Measurements from ENCODE around the gene PSMC4.

The PSMC4 gene

DNA sequence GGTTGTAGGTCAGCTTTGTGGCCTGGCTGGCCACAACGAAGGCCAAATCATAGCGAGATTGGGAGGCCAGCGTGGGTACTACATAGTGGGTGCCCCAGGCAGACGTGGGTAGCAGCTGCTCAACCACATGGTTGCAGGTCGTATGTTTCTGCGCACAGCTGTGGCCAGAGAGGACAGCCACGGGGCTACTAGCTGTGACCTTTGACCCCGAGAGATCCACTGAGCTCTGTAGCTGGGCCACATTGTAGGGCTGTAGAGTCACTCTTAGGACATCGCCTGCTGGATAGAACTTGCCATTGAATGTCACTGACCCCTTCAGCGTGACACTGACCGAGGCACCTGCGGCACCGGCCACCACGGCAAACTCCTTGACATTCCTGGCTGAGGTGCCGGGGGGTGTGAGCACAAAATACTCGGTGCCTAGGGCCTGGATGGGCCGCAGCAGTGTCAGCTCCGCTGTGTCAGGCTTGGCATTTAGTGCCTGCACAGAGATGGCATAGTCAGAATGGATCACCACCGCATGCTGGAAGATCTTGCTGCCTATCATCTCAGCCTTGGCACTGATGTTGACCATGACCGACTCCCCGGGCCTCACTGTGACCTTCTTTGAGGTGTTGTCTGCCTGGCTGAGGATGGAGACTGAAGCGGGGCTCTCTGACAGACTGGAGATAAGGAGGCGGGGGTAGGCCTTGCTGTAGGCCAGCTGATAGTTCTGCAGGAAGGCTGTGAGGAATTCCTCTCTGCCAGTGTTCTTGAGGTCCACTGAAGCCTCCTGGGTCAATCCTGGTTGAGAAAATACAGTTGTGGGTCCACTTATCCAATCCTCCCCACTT lies 43.2 kb upstream of the PSMC4 start:
- no peak overlapping the region for H3K4me3 ChIP-seq (ENCODE audit: control insufficient read depth, low read depth, low read length)
- no peak for DNase-seq (ENCODE audit: low read depth)
- TF ChIP-seq, protein P1, sequence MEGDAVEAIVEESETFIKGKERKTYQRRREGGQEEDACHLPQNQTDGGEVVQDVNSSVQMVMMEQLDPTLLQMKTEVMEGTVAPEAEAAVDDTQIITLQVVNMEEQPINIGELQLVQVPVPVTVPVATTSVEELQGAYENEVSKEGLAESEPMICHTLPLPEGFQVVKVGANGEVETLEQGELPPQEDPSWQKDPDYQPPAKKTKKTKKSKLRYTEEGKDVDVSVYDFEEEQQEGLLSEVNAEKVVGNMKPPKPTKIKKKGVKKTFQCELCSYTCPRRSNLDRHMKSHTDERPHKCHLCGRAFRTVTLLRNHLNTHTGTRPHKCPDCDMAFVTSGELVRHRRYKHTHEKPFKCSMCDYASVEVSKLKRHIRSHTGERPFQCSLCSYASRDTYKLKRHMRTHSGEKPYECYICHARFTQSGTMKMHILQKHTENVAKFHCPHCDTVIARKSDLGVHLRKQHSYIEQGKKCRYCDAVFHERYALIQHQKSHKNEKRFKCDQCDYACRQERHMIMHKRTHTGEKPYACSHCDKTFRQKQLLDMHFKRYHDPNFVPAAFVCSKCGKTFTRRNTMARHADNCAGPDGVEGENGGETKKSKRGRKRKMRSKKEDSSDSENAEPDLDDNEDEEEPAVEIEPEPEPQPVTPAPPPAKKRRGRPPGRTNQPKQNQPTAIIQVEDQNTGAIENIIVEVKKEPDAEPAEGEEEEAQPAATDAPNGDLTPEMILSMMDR (IDR thresholded peaks at IDR 0.05; ENCODE audit: control insufficient read depth, insufficient read depth, low read depth, low read length, missing control alignments) = no peak

DNA sequence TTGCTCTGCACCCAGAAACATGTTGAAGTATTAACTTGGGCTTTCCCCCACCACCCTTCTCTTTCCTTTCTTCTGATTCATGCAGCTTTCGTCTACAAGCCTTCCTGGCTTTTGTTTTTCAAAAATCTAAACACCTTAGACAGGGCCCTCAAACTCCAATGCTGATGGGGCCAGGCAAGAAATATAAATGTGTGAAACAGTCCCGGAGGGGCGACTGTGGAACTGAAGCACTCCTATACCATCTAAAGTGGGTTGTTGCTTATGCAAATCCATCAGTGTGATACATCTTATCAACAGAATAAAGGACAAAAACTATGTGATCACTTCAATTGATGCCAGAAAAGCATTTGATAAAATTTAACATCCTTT lies 42.6 kb upstream of the PSMC4 start:
- TF ChIP-seq, protein P1 (IDR thresholded peaks at IDR 0.05; ENCODE audit: control insufficient read depth, insufficient read depth, low read depth, low read length, missing control alignments) = no peak
- no peak overlapping the region for H3K4me3 ChIP-seq (ENCODE audit: control insufficient read depth, low read depth, low read length)

DNA sequence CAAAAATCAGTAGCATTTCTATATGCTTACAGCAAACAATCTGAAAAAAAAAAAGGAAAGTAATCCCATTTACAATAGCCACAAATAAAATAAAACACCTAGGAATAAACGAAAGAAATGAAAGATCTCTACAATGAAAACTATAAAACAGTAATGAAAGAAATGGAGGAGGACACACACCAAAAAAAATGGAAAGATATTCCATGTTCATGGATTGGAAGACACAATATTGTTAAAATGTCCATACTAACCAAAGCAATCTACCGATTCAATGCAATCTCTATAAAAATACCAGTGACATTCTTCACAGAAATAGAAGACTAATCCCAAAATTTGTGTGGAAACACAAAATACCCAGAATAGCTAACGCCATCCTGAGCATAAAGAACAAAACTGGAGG lies 41.2 kb upstream of the PSMC4 start:
- H3K4me3 ChIP-seq (ENCODE audit: control insufficient read depth, low read depth, low read length) = no peak overlapping the region
- no peak for DNase-seq (ENCODE audit: low read depth)
- TF ChIP-seq, protein P1 (IDR thresholded peaks at IDR 0.05; ENCODE audit: control insufficient read depth, insufficient read depth, low read depth, low read length, missing control alignments) = no peak

More for the DNA sequence above, 42.6 kb upstream of the PSMC4 start:
- DNase-seq (ENCODE audit: low read depth) = no peak

DNA sequence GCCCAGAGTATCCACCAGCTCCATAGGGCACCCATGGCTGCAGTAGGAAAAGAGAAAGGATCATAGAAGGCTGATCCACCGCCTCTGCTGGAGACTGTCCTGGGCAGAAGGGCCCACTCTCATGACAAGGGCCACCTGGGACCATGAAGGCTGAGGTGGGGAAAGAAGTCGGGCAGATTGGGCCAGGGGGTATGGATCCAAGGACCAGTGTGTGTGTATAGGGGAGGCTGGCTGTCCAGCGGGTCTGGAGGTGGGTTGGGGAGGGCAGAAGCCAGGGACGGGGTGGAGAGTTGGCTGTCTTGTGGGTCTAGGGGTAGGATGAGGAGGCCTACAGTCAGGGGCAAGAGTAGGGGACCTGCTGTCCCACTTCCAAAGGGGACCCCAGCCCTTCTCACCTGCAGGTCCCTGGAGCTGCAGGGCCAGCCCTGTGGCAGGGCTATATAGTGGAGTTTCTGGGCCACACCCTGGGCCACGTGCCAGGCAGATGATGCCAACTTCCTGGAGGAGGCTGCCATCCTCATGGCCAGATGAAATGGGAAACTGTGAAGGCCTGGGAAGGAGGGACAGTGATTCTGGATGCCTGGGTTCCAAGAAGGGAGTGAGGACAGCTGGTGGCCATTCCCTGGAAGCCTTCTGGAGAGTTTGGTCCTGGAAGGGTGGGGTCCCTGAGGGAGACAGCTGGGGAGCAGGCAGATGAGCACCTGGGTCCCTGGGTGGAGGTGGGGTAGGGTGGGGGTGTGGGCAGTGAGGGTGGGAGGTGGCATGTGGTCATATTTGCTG lies 36.2 kb upstream of the PSMC4 start, which contains the start of gene FCGBP:
TSS of gene FCGBP (minus strand) at position 51 of the 780 bp plus-strand sequence.
- TF ChIP-seq, protein P1 (IDR thresholded peaks at IDR 0.05; ENCODE audit: control insufficient read depth, insufficient read depth, low read depth, low read length, missing control alignments) = no peak
- no peak for DNase-seq (ENCODE audit: low read depth)
- no peak within 1 kb of the TSS for H3K4me3 ChIP-seq (ENCODE audit: control insufficient read depth, low read depth, low read length)

DNA sequence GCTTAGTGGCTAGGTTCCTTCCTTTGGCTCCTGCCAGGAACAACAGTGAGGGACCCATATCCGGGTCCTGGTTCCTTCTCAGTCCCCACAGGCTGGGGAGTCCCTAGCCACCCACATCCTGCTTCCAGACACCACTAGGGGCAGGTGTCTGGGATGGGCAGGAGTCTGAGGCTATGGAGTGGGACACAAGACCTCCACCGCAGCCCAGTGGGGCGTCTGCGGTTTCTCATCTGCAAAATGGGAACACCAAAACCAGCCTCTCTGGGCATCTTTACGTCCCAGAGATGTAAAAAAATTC lies 35.7 kb upstream of the PSMC4 start:
- TF ChIP-seq, protein P1 (IDR thresholded peaks at IDR 0.05; ENCODE audit: control insufficient read depth, insufficient read depth, low read depth, low read length, missing control alignments) = no peak
- no peak for DNase-seq (ENCODE audit: low read depth)
- H3K4me3 ChIP-seq (ENCODE audit: control insufficient read depth, low read depth, low read length) = no peak overlapping the region

DNA sequence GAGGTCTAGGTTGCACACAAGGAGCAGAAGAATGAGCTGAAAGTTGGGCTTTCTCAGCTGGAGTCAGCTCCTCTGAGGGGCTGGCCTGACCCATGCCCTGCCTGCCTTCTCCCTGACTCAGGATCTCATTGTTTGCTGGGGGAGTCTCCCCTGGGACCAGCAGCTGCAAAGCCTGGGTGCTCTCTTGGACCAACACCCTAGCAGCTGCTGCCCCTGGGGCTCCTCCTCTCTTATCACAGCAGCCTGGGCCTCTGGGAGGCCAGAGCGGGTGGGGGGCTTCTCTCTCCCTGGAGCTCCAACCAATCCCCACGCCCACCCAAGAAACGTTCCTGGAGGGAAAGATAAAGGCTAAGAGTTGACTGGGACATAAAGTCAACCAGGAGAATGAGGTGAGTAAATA lies 34.9 kb upstream of the PSMC4 start:
- TF ChIP-seq, protein P1 (IDR thresholded peaks at IDR 0.05; ENCODE audit: control insufficient read depth, insufficient read depth, low read depth, low read length, missing control alignments) = no peak
- DNase-seq (ENCODE audit: low read depth) = no peak

More for the DNA sequence above, 34.9 kb upstream of the PSMC4 start:
- H3K4me3 ChIP-seq (ENCODE audit: control insufficient read depth, low read depth, low read length) = no peak overlapping the region
